Mesodermal cell (in vitro differentiated cells): ENCODE results near the gene ITGB2.

ENCODE experiments used
- H3K27ac ChIP-seq: 2 replicates; pipeline ENCODE4 v1.7.0; 2013; ENCODE audit warnings: mild to moderate bottlenecking, low read depth, low read length, moderate library complexity; ENCODE audit not compliant: severe bottlenecking
- H3K36me3 ChIP-seq: 2 replicates; pipeline ENCODE4 v1.7.1; 2013; ENCODE audit warnings: mild to moderate bottlenecking, low read length, moderate library complexity; ENCODE audit not compliant: control insufficient read depth, insufficient read depth
- H3K4me1 ChIP-seq: one replicate; pipeline ENCODE4 v1.7.1; 2013; ENCODE audit warnings: mild to moderate bottlenecking, low read length; ENCODE audit not compliant: insufficient read depth, control insufficient read depth, poor library complexity, severe bottlenecking
- H3K4me3 ChIP-seq: 2 replicates; pipeline ENCODE4 v1.7.0; 2013; ENCODE audit warnings: low read length, control low read depth, mild to moderate bottlenecking; ENCODE audit not compliant: insufficient read depth, poor library complexity, severe bottlenecking; ENCODE audit errors: extremely low read depth
- H3K9me3 ChIP-seq: 2 replicates; pipeline ENCODE4 v1.7.1; 2013; ENCODE audit warnings: mild to moderate bottlenecking, low read length, moderate library complexity; ENCODE audit not compliant: control insufficient read depth
- WGBS, 2 experiments: methylation state at CpG; one replicate each; pipeline ENCODE4 v1.1.5; 2013; ENCODE audit warnings: missing lambda C conversion rate in 2 of 2; ENCODE audit not compliant: insufficient coverage in 2 of 2; 5-methylcytosine and 5-hydroxymethylcytosine counted together

Gene ITGB2

GRCh38 chr21:44875316-44875700 lies 45.4 kb downstream of the ITGB2 start:
- Histone ChIP-seq H3K4me3 (peak overlapping the region; percentile 94), H3K36me3 (peaks cover 5% of the 10 kb centered on the region), H3K4me1 (peaks cover 15% of the 10 kb centered on the region), H3K27ac (no peak overlapping the region), H3K9me3 (no peaks in the 10 kb centered on the region)
- WGBS, 2 experiments: 94% methylated on average over 6 of the region's 6 CpGs

GRCh38 chr21:44874497-44875315 lies 46.0 kb downstream of the ITGB2 start:
- peaks cover 15% of the 10 kb centered on the region for H3K4me1 ChIP-seq
- peak overlapping the region; percentile 94 for H3K4me3 ChIP-seq
- peak overlapping the region; percentile 49 for H3K27ac ChIP-seq
- peaks cover 5% of the 10 kb centered on the region for H3K36me3 ChIP-seq
- 11 to 12% methylated on average over 45 to 48 of the region's 49 CpGs for WGBS, 2 experiments
- H3K9me3 ChIP-seq: no peaks in the 10 kb centered on the region

DNA sequence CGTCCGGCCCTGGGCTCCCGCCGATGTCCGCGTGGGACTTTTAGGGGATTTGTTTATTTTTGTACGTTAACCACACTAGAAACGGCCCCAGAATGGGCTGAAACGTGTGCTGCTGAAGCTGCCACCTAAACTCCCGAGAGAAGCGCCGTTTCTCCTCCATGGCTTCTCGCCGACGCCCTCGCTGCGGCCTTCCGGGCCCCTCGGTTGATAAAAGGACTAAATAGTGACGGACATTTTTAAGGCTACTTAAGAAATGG lies 46.5 kb downstream of the ITGB2 start:
- H3K4me3 ChIP-seq: peak overlapping the region; percentile 94
- peaks cover 18% of the 10 kb centered on the region for H3K4me1 ChIP-seq
- no peaks in the 10 kb centered on the region for H3K9me3 ChIP-seq
- 0% methylated on average over 4 to 12 of the region's 20 CpGs for WGBS, 2 experiments
- H3K27ac ChIP-seq: peak overlapping the region; percentile 49
- H3K36me3 ChIP-seq: peaks cover 5% of the 10 kb centered on the region

GRCh38 chr21:44873356-44874239 lies 47.1 kb downstream of the ITGB2 start, which contains the start of gene PTTG1IP:
PTTG1IP (minus strand) TSS chr21:44873690; CDS start chr21:44873616, 74 bp downstream.
- peaks cover 9% of the 10 kb centered on the region for H3K36me3 ChIP-seq
- peak within 1 kb of the TSS; percentile 97 for H3K27ac ChIP-seq
- peaks cover 24% of the 10 kb centered on the region for H3K4me1 ChIP-seq
- peak within 1 kb of the TSS; percentile 94 for H3K4me3 ChIP-seq
- WGBS, 2 experiments: 0 to 1% methylated on average over 61 to 75 of the region's 123 CpGs
- no peaks in the 10 kb centered on the region for H3K9me3 ChIP-seq

GRCh38 chr21:44872649-44873355 lies 47.9 kb downstream of the ITGB2 start:
- no peaks in the 10 kb centered on the region for H3K9me3 ChIP-seq
- peak overlapping the region; percentile 94 for H3K4me3 ChIP-seq
- WGBS, 2 experiments: 0 to 1% methylated on average over 41 to 60 of the region's 65 CpGs
- peak overlapping the region; percentile 97 for H3K27ac ChIP-seq
- peaks cover 32% of the 10 kb centered on the region for H3K4me1 ChIP-seq
- peaks cover 15% of the 10 kb centered on the region for H3K36me3 ChIP-seq

- H3K9me3 ChIP-seq: no peaks in the 10 kb centered on the region
- peaks cover 18% of the 10 kb centered on the region for H3K36me3 ChIP-seq
- H3K27ac ChIP-seq: peak overlapping the region; percentile 97
- peaks cover 37% of the 10 kb centered on the region for H3K4me1 ChIP-seq
- H3K4me3 ChIP-seq: peak overlapping the region; percentile 94
- WGBS, 2 experiments: 0 to 8% methylated on average over 1 to 2 of the region's 3 CpGs
Measured at GRCh38 chr21:44872323-44872648, 48.4 kb downstream of the ITGB2 start.

DNA sequence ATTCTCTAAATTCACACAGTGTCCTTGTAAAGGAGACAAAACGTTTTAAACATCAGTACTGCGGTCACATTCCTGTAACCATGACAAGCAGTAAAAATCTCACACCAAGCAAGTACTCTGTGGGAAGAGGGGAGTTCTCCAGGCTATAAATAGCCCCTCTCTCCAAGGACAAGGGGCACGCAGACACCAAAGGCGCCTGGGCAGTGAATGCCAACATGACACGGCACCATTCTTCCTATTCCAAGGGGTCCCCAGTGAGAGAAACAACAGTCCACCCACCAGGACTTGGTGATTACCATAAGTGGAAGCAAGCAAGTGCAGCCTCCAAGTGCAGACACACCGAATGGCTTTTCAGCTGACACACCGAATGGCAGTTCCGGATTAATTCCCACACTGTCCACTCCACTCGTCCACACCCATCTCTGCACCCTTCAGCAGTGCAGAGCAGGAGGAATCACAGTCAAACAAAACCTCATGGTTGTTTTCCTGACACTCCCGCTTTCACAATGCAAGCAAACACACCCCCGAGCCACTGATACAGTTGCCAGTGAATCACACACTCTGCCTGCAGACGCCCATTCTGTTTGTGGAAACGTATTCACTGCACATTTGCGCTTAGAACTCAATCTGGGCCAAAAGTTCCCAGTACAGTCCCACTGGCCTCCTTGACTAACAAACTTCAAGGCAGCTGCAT lies 49.0 kb downstream of the ITGB2 start:
- no peaks in the 10 kb centered on the region for H3K9me3 ChIP-seq
- H3K27ac ChIP-seq: peak overlapping the region; percentile 97
- peaks cover 20% of the 10 kb centered on the region for H3K36me3 ChIP-seq
- peaks cover 42% of the 10 kb centered on the region for H3K4me1 ChIP-seq
- WGBS, 2 experiments: 60 to 62% methylated on average over 6 to 12 of the region's 14 CpGs
- H3K4me3 ChIP-seq: peak overlapping the region; percentile 94

DNA sequence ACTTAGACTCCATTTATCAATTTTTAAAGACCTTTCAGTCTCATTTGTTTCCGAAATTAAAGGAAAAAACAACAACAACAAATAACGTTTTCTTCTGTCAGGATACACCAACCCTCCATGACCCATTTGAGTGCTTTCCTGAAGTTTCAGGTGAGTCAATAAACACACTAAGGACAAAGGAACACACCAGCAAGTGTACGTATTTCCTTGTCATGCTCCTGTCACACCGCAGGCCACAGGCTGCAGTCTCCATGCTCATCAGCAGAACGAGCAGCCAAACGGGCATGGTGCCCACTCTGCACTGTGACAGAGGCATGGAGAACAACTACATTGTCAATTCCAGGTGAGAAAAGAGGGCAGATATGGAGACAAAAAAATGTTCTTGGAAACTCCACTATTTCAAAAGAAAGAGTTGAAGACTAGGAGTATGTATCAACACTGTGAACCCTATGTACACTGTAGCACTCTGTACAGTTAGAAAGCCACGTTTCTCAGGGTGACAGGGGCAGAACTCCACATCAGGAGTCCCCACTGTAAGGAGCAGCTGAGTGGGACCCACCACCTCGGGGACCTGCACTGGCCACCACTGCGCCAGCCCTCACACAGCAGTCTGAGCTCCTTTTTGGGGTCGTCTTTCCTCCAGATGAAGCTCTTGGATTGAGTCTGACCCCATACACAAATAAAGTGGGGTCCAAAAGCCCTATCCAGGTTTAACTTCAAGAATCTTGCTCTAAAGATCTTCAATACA lies 49.8 kb downstream of the ITGB2 start:
- Histone ChIP-seq H3K27ac (peak overlapping the region; percentile 97), H3K4me3 (peak overlapping the region; percentile 94)
- WGBS, 2 experiments: 76 to 79% methylated on average over 8 to 10 of the region's 10 CpGs

GRCh38 chr21:44869781-44870747 lies 50.6 kb downstream of the ITGB2 start:
- H3K36me3 ChIP-seq: peaks cover 31% of the 10 kb centered on the region
- peaks cover 55% of the 10 kb centered on the region for H3K4me1 ChIP-seq
- 57 to 79% methylated on average over 10 to 11 of the region's 19 CpGs for WGBS, 2 experiments
- peak overlapping the region; percentile 97 for H3K27ac ChIP-seq
- H3K4me3 ChIP-seq: peak overlapping the region; percentile 94
- H3K9me3 ChIP-seq: no peaks in the 10 kb centered on the region

More for the DNA sequence above, 49.8 kb downstream of the ITGB2 start:
- Histone ChIP-seq H3K9me3 (no peaks in the 10 kb centered on the region), H3K4me1 (peaks cover 50% of the 10 kb centered on the region), H3K36me3 (peaks cover 23% of the 10 kb centered on the region)
